Glomerular visceral epithelial cell (primary cell): ENCODE measurements around the gene EXOC6.

Source experiments
- DNase-seq: peaks from one replicate; pipeline ENCODE4 v3.0.0-alpha.2; 2016; ENCODE audit errors: extremely low spot score

EXOC6 gene

GRCh38 chr10:93065675-93066543 is 217.6 kb downstream of the EXOC6 start:
- DNase-seq, result no peak

GRCh38 chr10:93066544-93066913 is 218.2 kb downstream of the EXOC6 start:
- DNase-seq, result no peak

- no peak for DNase-seq
Observed at GRCh38 chr10:93067443-93068365, 219.4 kb downstream of the EXOC6 start.

DNA sequence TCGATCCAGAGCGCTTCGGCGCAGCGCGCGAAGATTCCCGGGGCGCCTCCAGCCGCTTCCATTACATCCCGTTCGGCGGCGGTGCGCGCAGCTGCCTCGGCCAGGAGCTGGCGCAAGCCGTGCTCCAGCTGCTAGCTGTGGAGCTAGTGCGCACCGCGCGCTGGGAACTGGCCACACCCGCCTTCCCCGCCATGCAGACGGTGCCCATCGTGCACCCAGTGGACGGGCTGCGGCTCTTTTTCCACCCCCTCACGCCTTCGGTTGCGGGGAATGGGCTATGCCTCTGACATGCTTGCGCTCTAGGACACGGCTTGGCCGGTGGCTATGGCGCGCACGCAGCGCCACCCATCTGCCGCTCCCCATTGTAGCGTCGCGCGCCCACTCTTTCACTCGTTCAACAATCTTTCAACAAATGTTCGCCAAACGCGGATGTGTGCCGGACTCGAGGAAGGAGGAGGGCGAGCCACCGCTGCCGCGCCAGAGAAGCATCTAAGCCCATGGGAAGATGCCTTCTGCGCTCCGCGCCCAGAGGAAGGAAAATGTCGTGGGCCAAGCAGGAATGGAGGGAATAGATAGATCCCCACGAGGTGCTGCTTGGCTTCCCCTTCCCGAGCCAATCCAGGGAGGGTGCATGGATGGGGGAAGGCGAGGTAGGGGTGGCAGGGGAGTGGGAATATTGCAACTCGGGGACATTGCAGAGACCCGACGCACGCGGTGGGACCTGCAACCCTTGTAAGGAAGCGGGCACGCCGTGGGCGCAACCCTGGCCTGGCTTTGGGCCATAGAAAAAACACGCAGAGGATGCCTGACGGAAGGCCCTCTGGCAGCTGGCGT is 220.3 kb downstream of the EXOC6 start:
- DNase-seq, result peak; percentile 51

DNA sequence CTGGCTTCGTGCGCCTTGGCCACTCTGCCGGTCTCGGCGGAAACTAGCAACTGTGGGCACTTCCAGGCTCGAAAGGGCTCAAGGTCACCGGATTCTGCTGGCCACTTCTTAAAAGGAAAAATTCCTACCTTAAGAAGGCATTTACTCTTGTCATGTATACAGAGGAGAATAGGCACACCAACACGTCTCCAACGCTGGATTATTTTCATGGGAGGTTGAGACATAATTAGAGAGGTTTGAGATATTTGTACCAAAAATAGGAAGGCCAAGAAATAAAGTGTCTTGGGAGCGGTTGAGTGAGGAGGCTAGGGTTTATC is 220.9 kb downstream of the EXOC6 start:
- DNase-seq, result no peak

GRCh38 chr10:93070378-93071176 is 222.3 kb downstream of the EXOC6 start:
- DNase-seq, result no peak

DNA sequence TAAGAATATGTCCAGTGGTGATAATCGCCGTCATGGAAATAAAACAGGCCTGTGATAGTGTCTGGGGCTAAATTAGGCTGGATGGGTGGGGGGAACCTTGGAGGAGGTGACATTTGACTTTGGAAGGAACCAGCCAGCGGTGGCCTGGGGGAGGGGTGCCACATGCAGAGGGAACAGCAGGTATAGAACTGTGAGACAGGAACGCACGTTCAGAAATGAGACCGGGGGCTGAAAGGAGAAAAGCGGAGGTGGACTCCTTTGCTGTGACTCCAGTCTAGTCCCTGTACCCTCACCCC is 222.8 kb downstream of the EXOC6 start:
- DNase-seq, result no peak

DNA sequence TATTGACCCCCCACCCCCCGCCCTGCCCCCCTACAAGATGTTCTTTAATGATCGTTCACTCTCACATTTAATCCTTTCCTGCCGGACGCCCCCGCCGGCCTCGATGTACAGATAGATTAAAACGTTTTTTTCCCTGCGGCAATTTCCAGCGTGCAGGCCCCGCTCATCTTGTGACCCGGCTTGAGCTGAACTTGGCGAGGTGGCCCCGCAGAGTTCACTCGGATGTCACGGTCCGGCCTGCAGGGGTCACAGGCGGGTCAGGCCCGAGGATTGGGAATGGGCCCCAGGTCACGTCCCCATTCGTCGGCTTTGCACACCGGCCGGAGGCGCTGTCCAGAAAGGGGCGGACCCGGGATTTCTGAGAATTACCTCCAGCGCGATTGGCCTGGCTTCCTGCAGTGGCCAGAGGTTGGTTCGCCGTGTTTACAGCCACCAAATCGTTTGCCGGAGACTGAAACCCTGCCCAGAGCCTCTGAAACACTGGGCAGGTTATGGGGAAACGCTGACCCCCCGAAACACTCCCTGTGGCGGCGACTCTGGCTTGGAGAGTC is 223.4 kb downstream of the EXOC6 start:
- peak; percentile 42 for DNase-seq

DNA sequence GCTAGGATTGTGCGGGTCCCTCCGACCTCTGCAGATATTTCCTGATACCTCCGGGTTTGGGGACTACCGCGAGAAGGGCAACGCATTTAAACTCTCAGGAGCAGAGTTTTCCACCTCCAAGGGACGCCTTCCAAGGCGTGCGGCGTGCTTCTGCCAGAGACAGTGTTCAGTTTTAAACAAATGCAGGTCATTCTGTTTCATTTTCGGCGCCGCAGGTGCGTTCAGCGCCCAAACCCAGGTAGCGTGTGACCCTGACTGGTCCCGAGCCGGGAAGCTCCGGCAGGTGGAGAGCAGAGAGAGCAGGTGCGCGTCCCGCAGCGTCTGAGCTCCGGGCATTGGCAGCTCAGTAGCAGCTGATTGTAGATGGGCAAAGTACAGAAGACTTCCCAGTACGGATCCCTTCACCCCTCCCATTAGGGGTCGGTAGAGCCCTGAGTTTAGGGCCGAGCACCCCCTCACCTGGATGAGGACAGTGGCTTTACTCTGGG is 223.9 kb downstream of the EXOC6 start:
- DNase-seq, result no peak

DNA sequence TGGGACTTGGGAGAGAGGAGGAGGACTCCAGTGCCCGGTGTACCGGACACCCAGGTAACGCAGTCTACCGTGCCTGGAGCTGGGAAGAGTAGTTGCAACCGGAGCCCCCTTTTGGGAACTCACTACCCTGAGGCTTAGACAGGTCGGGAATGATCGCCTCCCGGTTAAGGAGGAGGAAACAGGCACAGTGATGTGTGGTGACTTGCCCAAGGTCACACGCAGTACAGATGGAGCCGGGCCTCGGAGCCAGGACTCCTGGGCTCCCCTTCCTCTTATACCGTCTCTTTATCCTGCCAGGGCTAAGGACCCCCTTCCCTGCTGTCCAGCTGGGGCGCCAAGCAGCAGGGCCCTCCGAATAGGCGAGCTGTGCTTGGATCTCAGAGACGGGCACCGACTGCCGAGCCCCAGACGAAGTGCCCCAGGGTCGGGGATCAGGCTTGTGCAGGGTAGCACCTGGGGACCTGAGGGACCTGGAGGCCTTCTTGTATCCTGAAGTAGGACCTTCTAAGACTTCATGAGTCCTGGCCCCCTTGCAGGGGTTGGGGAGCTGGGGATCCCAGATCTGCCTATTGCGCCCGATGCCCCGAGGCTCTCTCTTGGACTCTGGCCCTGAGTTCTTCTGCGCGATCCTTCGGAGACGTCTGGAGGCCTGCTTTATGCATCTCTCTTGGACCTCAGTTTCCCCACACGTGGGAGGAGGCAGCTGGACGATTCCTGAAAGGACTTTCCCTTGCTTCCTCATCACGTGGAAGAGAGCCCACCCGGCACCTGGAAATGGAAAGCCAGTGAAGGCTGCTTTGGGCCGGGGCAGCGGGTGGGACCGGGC is 224.6 kb downstream of the EXOC6 start:
- DNase-seq, result no peak

GRCh38 chr10:93073539-93074146 is 225.3 kb downstream of the EXOC6 start, which contains the start of gene CYP26A1:
TSS of gene CYP26A1 (plus strand) at chr10:93073893. CDS start at chr10:93073935, 42 bp downstream.
- no peak for DNase-seq

GRCh38 chr10:93074147-93074596 is 225.9 kb downstream of the EXOC6 start:
- no peak for DNase-seq

DNA sequence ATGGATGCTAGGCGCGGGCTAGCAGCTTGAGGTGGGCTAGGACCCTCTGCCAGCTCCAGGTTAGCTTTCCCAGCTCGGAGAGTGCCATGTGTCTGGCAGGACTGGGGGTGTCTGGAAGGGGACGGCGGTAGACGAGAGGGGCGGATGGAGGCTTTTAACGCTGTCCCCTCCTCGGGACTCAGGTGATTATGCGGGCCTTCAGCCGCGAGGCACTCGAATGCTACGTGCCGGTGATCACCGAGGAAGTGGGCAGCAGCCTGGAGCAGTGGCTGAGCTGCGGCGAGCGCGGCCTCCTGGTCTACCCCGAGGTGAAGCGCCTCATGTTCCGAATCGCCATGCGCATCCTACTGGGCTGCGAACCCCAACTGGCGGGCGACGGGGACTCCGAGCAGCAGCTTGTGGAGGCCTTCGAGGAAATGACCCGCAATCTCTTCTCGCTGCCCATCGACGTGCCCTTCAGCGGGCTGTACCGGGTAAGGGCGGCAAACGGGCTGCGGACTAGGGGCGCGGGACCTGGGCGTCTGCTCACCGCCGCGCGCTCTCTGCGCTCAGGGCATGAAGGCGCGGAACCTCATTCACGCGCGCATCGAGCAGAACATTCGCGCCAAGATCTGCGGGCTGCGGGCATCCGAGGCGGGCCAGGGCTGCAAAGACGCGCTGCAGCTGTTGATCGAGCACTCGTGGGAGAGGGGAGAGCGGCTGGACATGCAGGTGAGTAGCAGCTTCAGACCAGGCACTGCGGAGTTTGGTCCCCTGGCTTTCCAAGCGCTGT is 226.5 kb downstream of the EXOC6 start:
- no peak for DNase-seq

GRCh38 chr10:93075369-93076221 is 227.3 kb downstream of the EXOC6 start:
- no peak for DNase-seq

DNA sequence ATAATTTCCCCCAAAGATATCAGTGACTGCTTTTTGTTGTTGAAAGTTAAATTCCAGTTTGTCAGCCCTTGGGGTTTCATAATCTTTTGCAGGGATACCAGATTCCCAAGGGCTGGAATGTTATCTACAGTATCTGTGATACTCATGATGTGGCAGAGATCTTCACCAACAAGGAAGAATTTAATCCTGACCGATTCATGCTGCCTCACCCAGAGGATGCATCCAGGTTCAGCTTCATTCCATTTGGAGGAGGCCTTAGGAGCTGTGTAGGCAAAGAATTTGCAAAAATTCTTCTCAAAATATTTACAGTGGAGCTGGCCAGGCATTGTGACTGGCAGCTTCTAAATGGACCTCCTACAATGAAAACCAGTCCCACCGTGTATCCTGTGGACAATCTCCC is 228.6 kb downstream of the EXOC6 start:
- no peak for DNase-seq

- DNase-seq, result no peak
Observed at GRCh38 chr10:93077860-93078337, 229.6 kb downstream of the EXOC6 start.

DNA sequence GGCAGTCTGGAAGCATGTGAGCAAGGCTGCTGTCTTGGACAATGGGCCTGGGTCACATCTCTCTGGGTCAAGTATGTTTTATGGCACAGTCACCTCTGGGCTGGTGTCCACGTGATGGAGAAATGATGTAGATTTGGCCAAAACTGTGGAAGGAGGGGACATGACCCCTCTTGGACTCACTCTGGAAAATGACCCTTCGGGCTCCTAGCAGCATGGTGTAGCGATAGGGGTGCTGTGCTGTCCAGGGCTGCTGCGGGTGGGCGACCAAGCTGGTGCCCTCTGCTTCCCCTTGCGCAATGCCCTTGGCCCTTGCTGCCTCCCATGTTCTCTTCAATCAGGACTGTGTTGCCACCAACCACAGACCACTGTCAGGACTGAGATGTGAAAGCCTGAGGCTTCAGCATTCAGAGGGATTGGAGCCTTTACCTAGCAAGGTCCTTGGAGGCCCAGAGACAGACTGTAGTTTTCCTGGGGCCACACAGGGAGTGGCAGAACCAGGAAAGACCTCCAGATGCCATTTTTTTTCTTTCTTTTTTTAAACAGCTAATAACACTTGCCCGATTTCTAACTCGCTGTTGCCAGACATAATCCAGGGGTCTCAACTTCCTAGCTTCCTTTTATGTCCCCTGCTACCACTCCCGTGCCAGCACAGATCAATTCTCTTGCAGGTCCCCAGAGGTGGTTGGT is 231.5 kb downstream of the EXOC6 start:
- DNase-seq, result no peak
